Mesothelial cell of epicardium (in vitro differentiated cells): ENCODE data around the gene ARHGEF11. TPM values are rescaled to one million over a fixed set of nuclear protein-coding genes. Genes with fewer than 3 reads are reported as not detected.

Source experiments
- DNase-seq, 2 experiments: peaks; one replicate each; pipeline ENCODE4 v3.0.0; 2021; ENCODE audit warnings: low spot score in 2 of 2; ENCODE audit not compliant: unreplicated experiment in 2 of 2
- H3K27ac Mint-ChIP-seq: 2 replicates; pipeline ENCODE4 v1.8.0; 2021; ENCODE audit warnings: mixed read lengths
- H3K27me3 Mint-ChIP-seq: 2 replicates; pipeline ENCODE4 v1.8.0; 2021; ENCODE audit warnings: low read depth, mixed read lengths
- H3K36me3 Mint-ChIP-seq: 2 replicates; pipeline ENCODE4 v1.8.0; 2021; ENCODE audit warnings: mixed read lengths
- H3K4me1 Mint-ChIP-seq: 2 replicates; pipeline ENCODE4 v1.8.0; 2021; ENCODE audit warnings: mixed read lengths
- H3K4me3 Mint-ChIP-seq: 2 replicates; pipeline ENCODE4 v1.8.0; 2021; ENCODE audit warnings: mild to moderate bottlenecking, moderate library complexity, mixed read lengths
- H3K9me3 Mint-ChIP-seq: 2 replicates; pipeline ENCODE4 v1.8.0; 2021; ENCODE audit warnings: mixed read lengths
- total RNA-seq: library from RNA; stranded (reverse); gene quantifications from 3 replicates; pipeline ENCODE4 v1.2.1, GENCODE V29; 2021
- TF ChIP-seq, protein P1 (sequence below): fragments of 200-600 bp; sonication (generic); IDR thresholded peaks from one replicate; pipeline ENCODE4 v1.5.0; 2021; ENCODE audit warnings: antibody characterized with exemption; ENCODE audit not compliant: unreplicated experiment

Gene ARHGEF11
- total RNA-seq, 1 donor from 2014 or later: 52.5 TPM

DNA sequence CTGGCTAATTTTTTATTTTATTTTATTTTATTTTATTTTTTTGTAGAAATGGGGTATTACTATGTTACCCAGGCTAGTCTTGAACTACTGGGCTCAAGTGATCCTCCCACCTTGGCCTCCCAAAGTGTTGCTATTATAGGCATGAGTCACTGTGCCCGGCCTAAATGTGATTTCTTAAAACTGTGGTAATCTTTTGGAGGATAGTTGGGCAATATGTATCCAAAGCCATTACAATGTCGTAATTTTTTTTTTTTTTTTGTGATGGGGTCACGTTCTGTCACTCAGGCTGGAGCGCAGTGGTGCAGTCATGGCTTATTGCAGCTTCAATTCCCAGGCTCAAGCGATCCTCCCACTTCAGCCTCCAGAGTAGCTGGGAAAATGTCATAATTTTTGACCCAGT, 39.9 kb upstream of the ARHGEF11 start:
- DNase-seq: no peak
- H3K36me3 Mint-ChIP-seq: no peaks in the 10 kb centered on the region
- TF ChIP-seq, protein P1, sequence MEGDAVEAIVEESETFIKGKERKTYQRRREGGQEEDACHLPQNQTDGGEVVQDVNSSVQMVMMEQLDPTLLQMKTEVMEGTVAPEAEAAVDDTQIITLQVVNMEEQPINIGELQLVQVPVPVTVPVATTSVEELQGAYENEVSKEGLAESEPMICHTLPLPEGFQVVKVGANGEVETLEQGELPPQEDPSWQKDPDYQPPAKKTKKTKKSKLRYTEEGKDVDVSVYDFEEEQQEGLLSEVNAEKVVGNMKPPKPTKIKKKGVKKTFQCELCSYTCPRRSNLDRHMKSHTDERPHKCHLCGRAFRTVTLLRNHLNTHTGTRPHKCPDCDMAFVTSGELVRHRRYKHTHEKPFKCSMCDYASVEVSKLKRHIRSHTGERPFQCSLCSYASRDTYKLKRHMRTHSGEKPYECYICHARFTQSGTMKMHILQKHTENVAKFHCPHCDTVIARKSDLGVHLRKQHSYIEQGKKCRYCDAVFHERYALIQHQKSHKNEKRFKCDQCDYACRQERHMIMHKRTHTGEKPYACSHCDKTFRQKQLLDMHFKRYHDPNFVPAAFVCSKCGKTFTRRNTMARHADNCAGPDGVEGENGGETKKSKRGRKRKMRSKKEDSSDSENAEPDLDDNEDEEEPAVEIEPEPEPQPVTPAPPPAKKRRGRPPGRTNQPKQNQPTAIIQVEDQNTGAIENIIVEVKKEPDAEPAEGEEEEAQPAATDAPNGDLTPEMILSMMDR: no peak
- H3K27ac Mint-ChIP-seq: no peak overlapping the region
- H3K4me3 Mint-ChIP-seq: no peak overlapping the region
- peaks cover 5% of the 10 kb centered on the region for H3K4me1 Mint-ChIP-seq
- H3K27me3 Mint-ChIP-seq: no peaks in the 10 kb centered on the region
- H3K9me3 Mint-ChIP-seq: peaks cover 2% of the 10 kb centered on the region

DNA sequence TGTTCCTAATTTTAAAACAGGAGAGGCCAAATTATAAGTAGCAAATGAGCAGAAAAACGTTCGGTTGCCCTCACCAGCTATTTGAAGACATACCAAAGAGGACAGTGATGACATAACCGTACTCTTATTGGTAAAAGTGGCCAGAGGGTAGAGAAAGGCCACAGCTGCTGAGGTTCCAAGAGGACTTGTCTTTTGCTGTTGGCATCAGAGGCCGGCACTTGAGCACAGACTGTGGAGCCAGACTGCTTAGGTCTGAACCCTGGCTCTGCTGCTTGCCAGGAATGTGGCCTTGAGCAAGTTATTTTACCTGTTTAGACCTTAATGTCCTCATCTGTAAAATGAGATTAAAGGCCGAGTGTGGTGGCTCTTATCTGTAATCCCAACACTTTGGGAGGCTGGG, 39.2 kb upstream of the ARHGEF11 start:
- TF ChIP-seq, protein P1: no peak
- Mint-ChIP-seq H3K4me1 (no peaks in the 10 kb centered on the region), H3K27ac (no peak overlapping the region), H3K4me3 (no peak overlapping the region), H3K27me3 (no peaks in the 10 kb centered on the region), H3K36me3 (no peaks in the 10 kb centered on the region), H3K9me3 (peaks cover 5% of the 10 kb centered on the region)
- no peak for DNase-seq

DNA sequence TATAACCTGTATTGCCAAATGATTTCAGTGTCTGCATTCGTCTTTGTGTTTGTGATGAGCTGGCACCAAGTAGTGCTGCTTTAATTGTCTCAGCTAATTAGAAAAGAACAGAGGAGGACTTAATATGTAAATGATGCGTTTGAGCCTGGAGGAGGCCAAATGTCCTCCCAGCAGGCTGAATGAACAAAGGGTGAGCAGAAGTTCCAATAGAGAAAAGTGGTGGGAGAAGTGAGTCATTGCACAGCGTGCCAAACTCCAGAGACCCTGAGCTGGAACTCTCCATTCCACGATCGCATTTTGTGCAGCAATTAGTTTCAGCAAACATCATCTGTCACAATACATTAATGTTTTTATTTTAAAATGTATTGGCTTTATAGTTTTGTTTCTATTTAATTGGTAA, 36.2 kb upstream of the ARHGEF11 start:
- Mint-ChIP-seq H3K36me3 (no peaks in the 10 kb centered on the region), H3K27me3 (no peaks in the 10 kb centered on the region), H3K4me1 (no peaks in the 10 kb centered on the region), H3K27ac (no peak overlapping the region), H3K9me3 (peaks cover 8% of the 10 kb centered on the region), H3K4me3 (no peak overlapping the region)
- TF ChIP-seq, protein P1: no peak
- no peak for DNase-seq

- Mint-ChIP-seq H3K4me1 (no peaks in the 10 kb centered on the region), H3K36me3 (no peaks in the 10 kb centered on the region), H3K9me3 (peaks cover 8% of the 10 kb centered on the region), H3K27me3 (no peaks in the 10 kb centered on the region), H3K27ac (no peak overlapping the region), H3K4me3 (no peak overlapping the region)
- no peak for DNase-seq
- TF ChIP-seq, protein P1: no peak
Observed at GRCh38 chr1:157080714-157081113, 35.2 kb upstream of the ARHGEF11 start.

DNA sequence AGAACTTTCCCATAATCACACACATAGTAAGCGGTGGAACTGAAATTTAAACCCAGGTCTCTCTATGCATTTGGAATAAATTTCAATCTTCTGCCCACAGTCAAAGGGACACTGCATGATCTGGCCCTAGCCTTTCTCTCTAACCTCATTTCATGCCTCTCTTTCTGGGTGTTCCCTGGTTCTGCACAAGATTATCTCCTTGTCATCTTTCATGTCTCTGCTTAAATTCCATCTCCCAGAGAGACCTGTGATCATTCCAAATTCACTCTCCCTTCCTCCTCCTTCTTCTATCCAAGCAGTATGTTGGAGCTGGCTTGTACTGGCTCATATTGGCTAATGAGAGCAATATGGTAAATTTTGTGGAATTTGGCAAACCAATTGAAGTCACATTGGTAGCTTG, 31.9 kb upstream of the ARHGEF11 start:
- peaks cover 8% of the 10 kb centered on the region for H3K9me3 Mint-ChIP-seq
- no peaks in the 10 kb centered on the region for H3K36me3 Mint-ChIP-seq
- H3K27me3 Mint-ChIP-seq: peaks cover 5% of the 10 kb centered on the region
- TF ChIP-seq, protein P1: no peak
- H3K27ac Mint-ChIP-seq: no peak overlapping the region
- H3K4me1 Mint-ChIP-seq: peaks cover 7% of the 10 kb centered on the region
- no peak for DNase-seq
- H3K4me3 Mint-ChIP-seq: no peak overlapping the region
